Kidney epithelial cell (primary cell): ENCODE measurements around the gene ANKRD33B. TPM values are rescaled to one million over a fixed set of nuclear protein-coding genes. Genes with fewer than 3 reads are reported as not detected.

Source experiments
- DNase-seq: peaks from one replicate; pipeline ENCODE4 v3.0.0-alpha.2; 2010; ENCODE audit warnings: low read depth
- H3K27me3 ChIP-seq: 2 replicates; pipeline ENCODE4 v1.6.0; 2011; ENCODE audit warnings: low read length; ENCODE audit not compliant: control insufficient read depth, insufficient read depth
- H3K36me3 ChIP-seq: 2 replicates; pipeline ENCODE4 v1.5.1; 2011; ENCODE audit warnings: low read length; ENCODE audit not compliant: control insufficient read depth, insufficient read depth
- H3K4me3 ChIP-seq: 2 replicates; pipeline ENCODE4 v1.5.1; 2011; ENCODE audit warnings: low read depth, mild to moderate bottlenecking, control low read depth, low read length
- CTCF ChIP-seq: IDR thresholded peaks from 2 replicates; pipeline ENCODE4 v1.5.1; 2011; ENCODE audit warnings: mild to moderate bottlenecking, moderate library complexity, low read length, control low read depth, inconsistent platforms; ENCODE audit not compliant: insufficient read depth, poor library complexity, severe bottlenecking
- total RNA-seq: library from RNA; depleted of rRNA; stranded (reverse); fragments of >200 nt; gene quantifications from 2 replicates; pipeline ENCODE4 v1.2.3, GENCODE V29; 2015

The ANKRD33B gene
- total RNA-seq, 1 donor from 2014 or later: 5.0 TPM

GRCh38 chr5:10578293-10578665, 14.4 kb downstream of the ANKRD33B start:
- no peaks in the 10 kb centered on the region for H3K27me3 ChIP-seq

GRCh38 chr5:10578869-10579268, 15.0 kb downstream of the ANKRD33B start:
- Histone ChIP-seq H3K36me3 (no peaks in the 10 kb centered on the region), H3K4me3 (no peak overlapping the region), H3K27me3 (no peaks in the 10 kb centered on the region)
- no peak for TF ChIP-seq CTCF
- no peak for DNase-seq

More at GRCh38 chr5:10578293-10578665, 14.4 kb downstream of the ANKRD33B start:
- Histone ChIP-seq H3K4me3 (no peak overlapping the region), H3K36me3 (no peaks in the 10 kb centered on the region)
- TF ChIP-seq CTCF: no peak
- no peak for DNase-seq

DNA sequence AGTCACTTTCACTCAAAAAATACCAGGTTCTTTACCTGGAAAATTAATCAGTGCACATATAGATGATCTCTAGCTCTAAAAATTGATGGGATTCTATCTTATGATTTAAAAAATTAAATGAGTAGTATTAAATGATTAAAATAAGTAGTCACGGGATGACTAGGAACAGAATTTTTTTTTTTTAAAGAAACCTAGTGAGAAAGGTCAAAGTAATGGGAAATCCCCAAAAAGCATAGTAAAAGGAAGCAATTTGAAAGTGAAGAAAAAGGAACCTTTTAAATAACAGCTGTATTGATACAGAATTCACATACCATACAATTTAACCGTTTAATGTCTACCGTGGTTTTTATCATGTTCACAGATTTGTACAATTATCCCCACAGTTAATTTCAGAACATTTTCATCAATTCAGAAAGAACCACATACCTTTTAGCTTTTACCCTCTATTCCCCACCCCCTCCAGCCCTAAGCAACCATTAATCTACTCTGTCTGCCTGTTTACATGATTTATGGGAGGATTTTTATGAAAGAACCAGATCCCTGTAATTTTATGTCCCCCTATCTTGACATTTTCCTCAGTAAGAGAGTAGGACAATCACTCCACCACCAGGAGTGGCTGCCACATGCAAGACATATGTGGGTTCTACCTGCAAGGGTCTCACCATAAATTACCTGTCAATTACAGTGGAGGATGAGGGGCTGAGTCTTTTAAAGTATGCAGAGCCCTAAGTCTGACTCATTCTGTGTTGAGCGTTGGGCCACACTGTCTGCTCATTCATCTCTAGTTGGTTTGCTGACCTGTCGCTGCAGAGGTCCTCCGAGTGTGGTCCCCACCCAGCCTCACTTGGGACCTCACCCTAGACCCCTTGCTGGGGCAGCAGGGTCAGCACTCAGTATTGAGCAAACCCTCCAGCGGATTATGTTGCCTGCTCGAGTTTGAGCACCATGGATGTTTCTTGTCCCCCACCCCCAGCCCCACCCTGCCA, 16.0 kb downstream of the ANKRD33B start:
- no peaks in the 10 kb centered on the region for H3K27me3 ChIP-seq
- no peak overlapping the region for H3K4me3 ChIP-seq
- H3K36me3 ChIP-seq: no peaks in the 10 kb centered on the region
- TF ChIP-seq CTCF: no peak
- no peak for DNase-seq

GRCh38 chr5:10580531-10581423, 16.9 kb downstream of the ANKRD33B start:
- H3K4me3 ChIP-seq: no peak overlapping the region
- no peaks in the 10 kb centered on the region for H3K36me3 ChIP-seq
- H3K27me3 ChIP-seq: no peaks in the 10 kb centered on the region
- no peak for DNase-seq
- no peak for TF ChIP-seq CTCF

- no peak for DNase-seq
- no peak overlapping the region for H3K4me3 ChIP-seq
- no peaks in the 10 kb centered on the region for H3K36me3 ChIP-seq
- H3K27me3 ChIP-seq: no peaks in the 10 kb centered on the region
- TF ChIP-seq CTCF: no peak
Observed at GRCh38 chr5:10581424-10581748, 17.5 kb downstream of the ANKRD33B start.
